ACC112 (cell line): Measurements from ENCODE around the gene MIEF1.

ENCODE experiments used
- H2AFZ ChIP-seq: fragments of 200-600 bp; sonication (generic); one replicate; pipeline ENCODE4 v1.6.0; 2017; ENCODE audit warnings: antibody characterized with exemption, low read length; ENCODE audit not compliant: unreplicated experiment
- H3K27ac ChIP-seq: fragments of 200-600 bp; sonication (generic); 2 replicates; pipeline ENCODE4 v1.5.1; 2014; ENCODE audit warnings: low read depth, mild to moderate bottlenecking, antibody characterized with exemption, low read length, moderate library complexity
- H3K27me3 ChIP-seq: fragments of 200-600 bp; sonication (generic); 2 replicates; pipeline ENCODE4 v1.6.1; 2014; ENCODE audit warnings: mild to moderate bottlenecking, antibody characterized with exemption, low read length, moderate library complexity, mixed read lengths; ENCODE audit not compliant: insufficient read depth
- H3K36me3 ChIP-seq: fragments of 200-600 bp; sonication (generic); 2 replicates; pipeline ENCODE4 v1.6.1; 2016; ENCODE audit warnings: mild to moderate bottlenecking, antibody characterized with exemption, low read length, moderate library complexity, mixed read lengths; ENCODE audit not compliant: insufficient read depth
- H3K4me1 ChIP-seq: fragments of 200-600 bp; sonication (generic); one replicate; pipeline ENCODE4 v1.6.1; 2016; ENCODE audit warnings: low read length, mixed read lengths; ENCODE audit not compliant: insufficient read depth, unreplicated experiment, control insufficient read depth
- H3K4me3 ChIP-seq: fragments of 200-600 bp; sonication (generic); 2 replicates; pipeline ENCODE4 v1.5.1; 2014; ENCODE audit warnings: mild to moderate bottlenecking, low read depth, low read length
- H3K79me2 ChIP-seq: fragments of 200-600 bp; sonication (generic); one replicate; pipeline ENCODE4 v1.6.0; 2016; ENCODE audit warnings: low read length; ENCODE audit not compliant: control insufficient read depth, unreplicated experiment, insufficient read depth

MIEF1 gene

DNA sequence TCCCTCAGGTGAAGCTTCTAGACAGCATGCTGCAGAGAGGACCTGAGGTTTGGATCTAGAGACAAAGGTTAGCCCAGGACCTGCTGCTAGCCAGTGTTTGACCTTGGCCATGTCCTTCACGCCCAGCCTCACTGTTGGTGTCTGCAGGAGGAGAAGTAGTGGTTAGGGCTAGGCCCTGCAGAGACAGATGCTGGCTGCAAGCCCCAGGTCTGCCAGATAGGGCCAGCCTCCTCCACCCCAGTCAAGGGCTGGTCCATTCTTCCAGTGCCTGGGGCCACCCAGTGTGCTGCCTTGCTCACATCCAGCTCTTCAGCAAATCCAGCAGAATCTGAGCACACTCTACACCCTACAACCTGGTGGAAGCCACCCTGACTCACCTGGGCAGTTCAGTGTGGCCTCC lies 21.5 kb upstream of the MIEF1 start:
- Histone ChIP-seq H3K27ac (no peak overlapping the region), H3K79me2 (no peaks in the 10 kb centered on the region), H3K4me3 (no peak overlapping the region), H2AFZ (no peak overlapping the region), H3K27me3 (no peaks in the 10 kb centered on the region), H3K4me1 (no peaks in the 10 kb centered on the region), H3K36me3 (no peaks in the 10 kb centered on the region)

DNA sequence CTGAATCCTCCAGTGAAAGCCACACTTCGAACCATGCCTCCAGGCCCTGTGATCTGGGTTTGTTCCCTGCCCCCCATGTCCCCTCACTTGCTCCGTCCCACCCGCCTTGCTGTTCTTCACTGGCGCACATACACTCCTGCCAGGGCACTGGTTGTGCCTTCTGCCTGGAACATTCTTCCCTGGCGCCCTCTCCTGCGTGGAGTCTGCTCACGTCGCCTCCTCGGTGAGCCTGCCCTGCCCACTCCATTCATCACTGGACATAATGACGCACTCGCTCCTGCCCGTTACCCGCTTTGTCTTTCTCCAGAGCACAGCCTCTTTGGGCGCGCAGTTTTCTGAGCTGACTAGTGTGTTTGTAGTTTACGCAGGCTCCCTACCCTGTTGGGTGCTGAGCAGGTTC lies 21.0 kb upstream of the MIEF1 start:
- Histone ChIP-seq H3K27ac (no peak overlapping the region), H3K4me1 (no peaks in the 10 kb centered on the region), H3K27me3 (no peaks in the 10 kb centered on the region), H2AFZ (no peak overlapping the region), H3K79me2 (no peaks in the 10 kb centered on the region), H3K36me3 (no peaks in the 10 kb centered on the region), H3K4me3 (no peak overlapping the region)

DNA sequence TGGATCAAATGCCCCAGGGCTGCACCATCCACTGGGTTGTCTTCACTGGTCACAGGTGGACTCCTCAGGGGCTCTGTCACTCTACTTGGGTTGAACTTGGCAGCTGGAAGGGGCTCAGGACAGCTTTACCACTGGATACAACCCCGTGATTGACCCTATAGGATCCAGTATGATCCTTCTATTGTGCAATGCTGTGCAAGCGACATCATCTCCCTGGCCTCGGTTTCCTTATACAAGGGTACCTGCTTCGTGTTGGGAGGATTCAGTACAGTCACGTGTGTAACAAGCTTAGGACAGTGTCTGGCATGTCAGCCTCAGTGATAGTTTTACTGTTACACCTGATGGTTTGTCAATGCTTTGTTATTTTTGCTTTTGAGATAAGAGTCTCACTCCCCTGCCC lies 20.5 kb upstream of the MIEF1 start:
- no peaks in the 10 kb centered on the region for H3K4me1 ChIP-seq
- no peaks in the 10 kb centered on the region for H3K36me3 ChIP-seq
- H2AFZ ChIP-seq, result no peak overlapping the region
- H3K4me3 ChIP-seq, result no peak overlapping the region
- no peaks in the 10 kb centered on the region for H3K27me3 ChIP-seq
- H3K79me2 ChIP-seq, result no peaks in the 10 kb centered on the region
- no peak overlapping the region for H3K27ac ChIP-seq

DNA sequence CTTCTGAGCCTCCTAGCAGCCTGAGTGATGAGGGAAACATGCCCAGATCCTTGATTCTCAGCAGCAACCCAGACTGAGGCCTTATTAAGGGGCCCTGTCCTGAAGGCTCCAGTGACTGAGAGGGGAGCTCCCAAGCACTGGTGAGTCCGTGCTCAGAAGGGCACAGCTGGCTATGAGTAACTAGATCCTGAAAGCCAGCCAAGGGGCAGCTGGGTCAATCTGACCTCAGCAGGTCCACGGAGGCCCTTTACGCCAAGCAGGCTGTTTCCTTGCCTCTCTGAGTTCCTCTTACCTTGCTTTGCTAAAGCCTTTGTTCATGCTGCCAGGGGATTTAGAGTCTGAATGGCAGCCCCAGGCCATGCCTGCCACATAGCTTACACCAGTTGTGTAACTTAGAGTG lies 19.3 kb upstream of the MIEF1 start:
- no peak overlapping the region for H2AFZ ChIP-seq

DNA sequence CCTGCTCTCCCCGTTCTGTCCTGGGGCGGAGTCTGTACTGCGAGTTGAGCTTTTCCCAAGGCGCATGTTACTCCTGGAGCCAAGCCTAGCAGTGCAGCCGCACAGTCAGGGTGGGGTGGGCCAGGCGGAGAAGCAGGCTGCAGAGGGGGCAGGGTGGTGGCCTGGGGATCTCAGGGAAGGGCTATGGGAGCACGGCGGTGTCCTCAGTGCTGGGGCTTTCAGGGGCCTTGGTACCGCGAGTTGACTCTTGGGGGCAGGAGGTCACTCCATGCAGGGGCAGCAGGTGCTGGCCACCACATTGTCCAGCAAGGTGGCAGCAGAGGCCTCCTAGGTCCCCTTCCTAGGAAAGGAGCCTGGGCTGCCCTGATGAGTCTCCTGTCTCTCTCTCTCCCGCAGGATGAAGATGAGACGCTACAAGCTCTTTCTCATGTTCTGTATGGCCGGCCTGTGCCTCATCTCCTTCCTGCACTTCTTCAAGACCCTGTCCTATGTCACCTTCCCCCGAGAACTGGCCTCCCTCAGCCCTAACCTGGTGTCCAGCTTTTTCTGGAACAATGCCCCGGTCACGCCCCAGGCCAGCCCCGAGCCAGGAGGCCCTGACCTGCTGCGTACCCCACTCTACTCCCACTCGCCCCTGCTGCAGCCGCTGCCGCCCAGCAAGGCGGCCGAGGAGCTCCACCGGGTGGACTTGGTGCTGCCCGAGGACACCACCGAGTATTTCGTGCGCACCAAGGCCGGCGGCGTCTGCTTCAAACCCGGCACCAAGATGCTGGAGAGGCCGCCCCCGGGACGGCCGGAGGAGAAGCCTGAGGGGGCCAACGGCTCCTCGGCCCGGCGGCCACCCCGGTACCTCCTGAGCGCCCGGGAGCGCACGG lies 14.9 kb upstream of the MIEF1 start:
- Histone ChIP-seq H2AFZ (no peak overlapping the region), H3K27me3 (no peaks in the 10 kb centered on the region), H3K36me3 (no peaks in the 10 kb centered on the region), H3K4me1 (no peaks in the 10 kb centered on the region), H3K79me2 (no peaks in the 10 kb centered on the region), H3K27ac (no peak overlapping the region), H3K4me3 (no peak overlapping the region)

More for the DNA sequence above, 19.3 kb upstream of the MIEF1 start:
- no peaks in the 10 kb centered on the region for H3K4me1 ChIP-seq
- H3K79me2 ChIP-seq, result no peaks in the 10 kb centered on the region
- H3K36me3 ChIP-seq, result no peaks in the 10 kb centered on the region
- no peak overlapping the region for H3K4me3 ChIP-seq
- H3K27me3 ChIP-seq, result no peaks in the 10 kb centered on the region
- no peak overlapping the region for H3K27ac ChIP-seq

DNA sequence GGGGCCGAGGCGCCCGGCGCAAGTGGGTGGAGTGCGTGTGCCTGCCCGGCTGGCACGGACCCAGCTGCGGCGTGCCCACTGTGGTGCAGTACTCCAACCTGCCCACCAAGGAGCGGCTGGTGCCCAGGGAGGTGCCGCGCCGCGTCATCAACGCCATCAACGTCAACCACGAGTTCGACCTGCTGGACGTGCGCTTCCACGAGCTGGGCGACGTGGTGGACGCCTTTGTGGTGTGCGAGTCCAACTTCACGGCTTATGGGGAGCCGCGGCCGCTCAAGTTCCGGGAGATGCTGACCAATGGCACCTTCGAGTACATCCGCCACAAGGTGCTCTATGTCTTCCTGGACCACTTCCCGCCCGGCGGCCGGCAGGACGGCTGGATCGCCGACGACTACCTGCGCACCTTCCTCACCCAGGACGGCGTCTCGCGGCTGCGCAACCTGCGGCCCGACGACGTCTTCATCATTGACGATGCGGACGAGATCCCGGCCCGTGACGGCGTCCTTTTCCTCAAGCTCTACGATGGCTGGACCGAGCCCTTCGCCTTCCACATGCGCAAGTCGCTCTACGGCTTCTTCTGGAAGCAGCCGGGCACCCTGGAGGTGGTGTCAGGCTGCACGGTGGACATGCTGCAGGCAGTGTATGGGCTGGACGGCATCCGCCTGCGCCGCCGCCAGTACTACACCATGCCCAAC lies 14.1 kb upstream of the MIEF1 start:
- Histone ChIP-seq H3K27me3 (no peaks in the 10 kb centered on the region), H2AFZ (no peak overlapping the region), H3K4me1 (no peaks in the 10 kb centered on the region), H3K36me3 (no peaks in the 10 kb centered on the region), H3K79me2 (no peaks in the 10 kb centered on the region), H3K4me3 (no peak overlapping the region), H3K27ac (no peak overlapping the region)

DNA sequence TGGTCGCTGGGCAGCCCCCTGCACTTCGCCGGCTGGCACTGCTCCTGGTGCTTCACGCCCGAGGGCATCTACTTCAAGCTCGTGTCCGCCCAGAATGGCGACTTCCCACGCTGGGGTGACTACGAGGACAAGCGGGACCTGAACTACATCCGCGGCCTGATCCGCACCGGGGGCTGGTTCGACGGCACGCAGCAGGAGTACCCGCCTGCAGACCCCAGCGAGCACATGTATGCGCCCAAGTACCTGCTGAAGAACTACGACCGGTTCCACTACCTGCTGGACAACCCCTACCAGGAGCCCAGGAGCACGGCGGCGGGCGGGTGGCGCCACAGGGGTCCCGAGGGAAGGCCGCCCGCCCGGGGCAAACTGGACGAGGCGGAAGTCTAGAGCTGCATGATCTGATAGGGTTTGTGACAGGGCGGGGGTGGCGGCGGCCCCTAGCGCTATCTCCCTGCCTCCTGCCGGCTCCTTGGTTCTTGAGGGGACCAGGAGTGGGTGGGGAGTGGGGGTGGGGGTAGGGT lies 13.5 kb upstream of the MIEF1 start:
- Histone ChIP-seq H3K27me3 (no peaks in the 10 kb centered on the region), H3K36me3 (no peaks in the 10 kb centered on the region), H3K27ac (no peak overlapping the region), H3K4me3 (no peak overlapping the region), H3K4me1 (peaks cover 2% of the 10 kb centered on the region), H2AFZ (no peak overlapping the region), H3K79me2 (no peaks in the 10 kb centered on the region)

DNA sequence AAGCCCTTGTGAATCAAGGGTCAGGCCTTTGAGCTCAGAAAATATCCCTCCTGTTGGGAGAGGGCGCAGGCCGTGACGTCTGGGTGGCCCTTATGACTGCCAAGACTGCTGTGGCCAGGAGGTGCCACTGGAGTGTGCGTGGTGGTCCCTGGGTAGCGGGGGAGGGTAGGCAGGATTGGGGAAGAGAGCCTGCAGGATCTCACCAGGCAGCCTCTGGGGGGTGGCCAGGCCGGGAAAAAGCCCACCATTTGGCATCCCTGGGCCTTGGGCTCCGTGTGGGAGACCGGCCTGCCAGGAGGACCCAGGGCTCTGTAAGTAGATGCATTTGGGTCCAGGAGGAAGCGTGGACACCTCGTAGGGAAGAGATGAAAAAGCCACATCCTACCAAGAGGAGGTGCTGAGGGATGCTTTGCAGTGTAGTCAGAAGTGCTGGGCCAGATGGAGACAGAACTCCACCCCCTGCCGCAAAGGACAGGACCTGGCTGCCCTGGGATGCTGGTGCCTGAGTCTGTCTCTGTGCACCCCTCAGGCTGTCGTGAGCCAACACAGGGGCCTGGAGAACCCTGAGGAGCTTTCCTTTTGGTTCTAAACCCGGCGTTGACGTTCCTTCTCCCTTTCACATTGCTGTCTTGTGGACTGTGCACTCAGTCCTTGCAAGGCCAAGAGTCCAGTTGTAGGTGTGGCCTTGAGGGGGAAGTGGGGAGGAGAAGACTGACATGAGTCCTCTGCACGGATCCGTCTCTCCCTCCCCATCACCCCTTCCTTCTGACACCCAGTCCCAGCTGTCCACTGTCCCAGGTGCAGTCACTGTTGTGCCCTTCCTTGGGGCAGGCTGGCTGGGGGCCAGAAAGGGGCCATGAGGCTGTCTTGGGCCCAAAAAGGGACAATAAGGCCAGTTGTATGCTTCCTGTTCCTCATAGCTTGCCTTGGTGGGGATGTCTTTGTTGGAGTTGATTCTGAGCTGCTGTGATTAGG lies 12.7 kb upstream of the MIEF1 start:
- H2AFZ ChIP-seq, result no peak overlapping the region
- H3K27ac ChIP-seq, result no peak overlapping the region
- H3K4me3 ChIP-seq, result no peak overlapping the region
- H3K79me2 ChIP-seq, result no peaks in the 10 kb centered on the region
- H3K27me3 ChIP-seq, result no peaks in the 10 kb centered on the region
- peaks cover 10% of the 10 kb centered on the region for H3K4me1 ChIP-seq
- H3K36me3 ChIP-seq, result no peaks in the 10 kb centered on the region

DNA sequence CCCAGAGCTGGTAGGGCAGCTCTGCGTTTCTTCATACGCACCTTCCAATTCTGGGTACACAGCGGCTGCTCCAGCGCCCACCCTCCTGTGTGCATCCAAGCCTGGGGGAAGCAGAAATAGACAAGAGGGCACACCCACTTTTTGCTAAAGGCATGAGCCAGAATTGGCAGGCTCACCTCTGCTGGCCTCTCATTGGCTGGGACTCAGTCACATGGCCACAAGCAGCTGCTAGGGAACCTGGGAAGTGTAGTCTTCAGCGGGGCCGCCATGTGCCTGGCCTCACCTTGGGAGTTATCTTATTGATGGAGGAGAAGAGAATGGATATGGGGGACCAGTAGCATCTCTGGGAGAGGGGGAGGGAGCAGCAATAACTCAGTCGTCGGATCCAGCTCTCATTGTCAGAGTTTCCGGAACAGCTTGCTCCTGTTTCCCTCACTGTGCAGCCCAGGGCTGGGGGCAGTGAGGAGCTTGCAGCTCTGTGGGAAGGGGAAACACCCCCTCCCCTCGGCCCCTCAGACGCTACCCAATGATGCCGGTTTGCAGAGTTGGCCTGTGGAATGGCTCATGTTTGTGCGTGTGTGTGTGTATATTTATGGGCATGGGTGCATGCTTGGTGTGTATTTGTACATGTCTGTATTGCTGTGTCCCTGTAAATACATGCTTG lies 11.8 kb upstream of the MIEF1 start:
- Histone ChIP-seq H3K79me2 (no peaks in the 10 kb centered on the region), H3K27me3 (no peaks in the 10 kb centered on the region), H3K36me3 (no peaks in the 10 kb centered on the region), H3K27ac (no peak overlapping the region), H2AFZ (no peak overlapping the region), H3K4me1 (peaks cover 16% of the 10 kb centered on the region), H3K4me3 (no peak overlapping the region)
